ENCODE data around the gene SPTBN4.

- no peak for TF ChIP-seq CTCF (conservative IDR thresholded peaks at IDR 0.05; ENCODE audit: low read length)
- TF ChIP-seq EZH2phosphoT487 (IDR thresholded peaks at IDR 0.05; ENCODE audit: borderline replicate concordance) = no peak
These were observed 22.6 kb upstream of the SPTBN4 start, which contains the start of gene SERTAD3 for GRCh38 chr19:40444000-40444824.

Measured in Loucy (cell line).